A549 (cell line): ENCODE results near the gene TAF11L8. TPM values are rescaled to one million over a fixed set of nuclear protein-coding genes. Genes with fewer than 3 reads are reported as not detected.
"Not testable (repeated sequence)": the region's sequence is repeated elsewhere in the genome, so short reads cannot be mapped to it uniquely, and the experiment has no call there.

Experiments used
- ATAC-seq, 2 experiments: fragments of 200-7000 bp in 1 of 2; fragments of >200 bp in 1 of 2; cut with Nextera tagmentation in 1 of 2; cut with Tn5 transposase in 1 of 2; 3 replicates each; pipeline versions ENCODE4 v1.8.0 to v1.9.1; 2018 to 2020; ENCODE audit warnings: mild to moderate bottlenecking in 1 of 2, moderate library complexity in 1 of 2
- CTCF ChIA-PET: fragments of 300-600 bp; sonication (Branson Sonifier 250); formaldehyde crosslinking; extraction: SDS; loops from one replicate; lab custom pipeline; 2021; ENCODE audit warnings: antibody characterized with exemption, inconsistent platforms; lab: Yijun Ruan, JAX
- POLR2A ChIA-PET: fragments of 350-600 bp; formaldehyde crosslinking; extraction: SDS; loops from one replicate; lab custom pipeline; 2021; ENCODE audit warnings: antibody characterized with exemption, inconsistent platforms; lab: Yijun Ruan, JAX
- DNase-seq, 2 experiments: peaks; one replicate each; pipeline versions ENCODE4 v3.0.0 to v3.0.0-alpha.2; 2011 to 2016; ENCODE audit warnings: low read depth in 1 of 2, low spot score in 1 of 2
- FAIRE-seq: peaks from 2 replicates; lab custom pipeline; 2011; peaks lifted over from hg19 to GRCh38; lab: Jason Lieb, UNC
- H3K27ac ChIP-seq, 2 experiments: fragments of >200 bp; sonication (Bioruptor Twin); formaldehyde crosslinking; 3 replicates each; pipeline ENCODE4 v1.5.1; 2016 to 2017
- H3K4me1 ChIP-seq: fragments of >200 bp; sonication (Bioruptor Twin); formaldehyde crosslinking; 3 replicates; pipeline ENCODE4 v1.6.1; 2016
- H3K4me2 ChIP-seq: fragments of >200 bp; sonication (Bioruptor Twin); formaldehyde crosslinking; 3 replicates; pipeline ENCODE4 v1.6.1; 2016
- H3K4me3 ChIP-seq: fragments of >200 bp; sonication (Bioruptor Twin); formaldehyde crosslinking; 3 replicates; pipeline ENCODE4 v1.5.1; 2016
- H3K9me3 ChIP-seq: fragments of >200 bp; sonication (Bioruptor Twin); formaldehyde crosslinking; 3 replicates; pipeline ENCODE4 v1.6.1; 2016
- BCL3 ChIP-seq: fragments of >200 bp; sonication (Bioruptor Twin); formaldehyde crosslinking; IDR thresholded peaks from 3 replicates; pipeline ENCODE4 v1.6.1; 2016
- CHD4 ChIP-seq: fragments of 200-600 bp; sonication (generic); IDR thresholded peaks from 2 replicates; pipeline ENCODE4 v1.6.1; 2016; ENCODE audit warnings: antibody characterized with exemption, mild to moderate bottlenecking, borderline replicate concordance
- CTCF ChIP-seq: fragments of >200 bp; sonication (Bioruptor Twin); formaldehyde crosslinking; IDR thresholded peaks from 3 replicates; pipeline ENCODE4 v1.5.1; 2016
- E2F6 ChIP-seq: IDR thresholded peaks from 2 replicates; pipeline ENCODE4 v1.6.1; 2012; ENCODE audit warnings: low read depth, borderline replicate concordance
- EHF ChIP-seq: fragments of 250-450 bp; sonication (Bioruptor Pico); IDR thresholded peaks from 2 replicates; pipeline ENCODE4 v1.5.0; 2020; ENCODE audit warnings: mild to moderate bottlenecking
- EP300 ChIP-seq, 2 experiments: fragments of >200 bp; sonication (Bioruptor Twin); formaldehyde crosslinking; IDR thresholded peaks; 2 replicates in 1 of 2; 3 replicates in 1 of 2; pipeline ENCODE4 v1.6.1; 2016 to 2017
- FOSB ChIP-seq: fragments of 250-450 bp; sonication (Bioruptor Pico); IDR thresholded peaks from 2 replicates; pipeline ENCODE4 v1.5.0; 2020; ENCODE audit warnings: mild to moderate bottlenecking, moderate library complexity
- FOSL2 ChIP-seq, 2 experiments: fragments of 450-650 bp in 1 of 2; fragments of >200 bp in 1 of 2; sonication (Bioruptor Twin) in 1 of 2; formaldehyde crosslinking; IDR thresholded peaks; 2 replicates each; pipeline versions ENCODE4 v1.5.0 to v1.6.1; 2016 to 2020; ENCODE audit warnings: mild to moderate bottlenecking in 1 of 2, moderate library complexity in 1 of 2
- HDAC2 ChIP-seq: fragments of 200-600 bp; sonication (generic); IDR thresholded peaks from 2 replicates; pipeline ENCODE4 v1.6.1; 2016
- HEYL ChIP-seq: fragments of 250-450 bp; sonication (Bioruptor Pico); IDR thresholded peaks from 2 replicates; pipeline ENCODE4 v1.8.0; 2021; ENCODE audit warnings: mild to moderate bottlenecking, moderate library complexity
- HOXA7 ChIP-seq: fragments of 250-450 bp; sonication (Bioruptor Pico); IDR thresholded peaks from 2 replicates; pipeline ENCODE4 v1.5.0; 2020; ENCODE audit warnings: mild to moderate bottlenecking, moderate library complexity
- HOXB5 ChIP-seq: fragments of 250-450 bp; sonication (Bioruptor Pico); IDR thresholded peaks from 2 replicates; pipeline ENCODE4 v1.5.0; 2020; ENCODE audit warnings: mild to moderate bottlenecking, moderate library complexity
- JUN ChIP-seq, 2 experiments: fragments of >200 bp; sonication (Bioruptor Twin); formaldehyde crosslinking; IDR thresholded peaks; 2 replicates in 1 of 2; 3 replicates in 1 of 2; pipeline ENCODE4 v1.6.1; 2016 to 2017
- JUNB ChIP-seq: fragments of >200 bp; sonication (Bioruptor Twin); formaldehyde crosslinking; IDR thresholded peaks from 2 replicates; pipeline ENCODE4 v1.6.1; 2016
- NPAS2 ChIP-seq: fragments of 250-450 bp; sonication (Bioruptor Pico); IDR thresholded peaks from 2 replicates; pipeline ENCODE4 v1.8.0; 2022; ENCODE audit warnings: mild to moderate bottlenecking, moderate library complexity, borderline replicate concordance
- PHF8 ChIP-seq: fragments of 200-600 bp; sonication (generic); IDR thresholded peaks from 2 replicates; pipeline ENCODE4 v1.6.1; 2016; ENCODE audit warnings: low read depth, mild to moderate bottlenecking, antibody characterized with exemption, moderate library complexity, borderline replicate concordance
- RCOR1 ChIP-seq: fragments of 150-350 bp; IDR thresholded peaks from 2 replicates; pipeline ENCODE4 v1.6.1; 2014; ENCODE audit warnings: antibody characterized with exemption, low read length, low read depth
- REST ChIP-seq: fragments of 200-600 bp; sonication (generic); IDR thresholded peaks from 2 replicates; pipeline ENCODE4 v1.6.1; 2016; ENCODE audit warnings: antibody characterized with exemption, mild to moderate bottlenecking, moderate library complexity
- RNF2 ChIP-seq: fragments of 200-600 bp; sonication (generic); IDR thresholded peaks from 2 replicates; pipeline ENCODE4 v1.6.1; 2016; ENCODE audit warnings: low read depth, mild to moderate bottlenecking, antibody characterized with exemption, moderate library complexity, borderline replicate concordance
- SMC3 ChIP-seq: fragments of >200 bp; sonication (Bioruptor Twin); formaldehyde crosslinking; IDR thresholded peaks from 3 replicates; pipeline ENCODE4 v1.6.1; 2018; ENCODE audit warnings: inconsistent platforms
- SREBF2 ChIP-seq: fragments of 450-650 bp; IDR thresholded peaks from 2 replicates; pipeline ENCODE4 v1.6.1; 2014; ENCODE audit warnings: mild to moderate bottlenecking, moderate library complexity
- TP53 ChIP-seq: fragments of 250-450 bp; sonication (Bioruptor Pico); IDR thresholded peaks from 2 replicates; pipeline ENCODE4 v1.5.0; 2021; ENCODE audit warnings: mild to moderate bottlenecking, moderate library complexity
- ZSCAN20 ChIP-seq: fragments of 250-450 bp; sonication (Bioruptor Pico); IDR thresholded peaks from 2 replicates; pipeline ENCODE4 v1.8.0; 2022; ENCODE audit warnings: mild to moderate bottlenecking, moderate library complexity
- WGBS: methylation state at CpG from one replicate; pipeline ENCODE4 v1.1.6; 2017; ENCODE audit errors: missing lambda C conversion rate; 5-methylcytosine and 5-hydroxymethylcytosine counted together
- polyA minus RNA-seq: library from RNA; depleted of rRNA, polyadenylated mRNA; stranded (reverse); fragments of >200 nt; gene quantifications from 2 replicates; pipeline ENCODE4 v1.2.3, GENCODE V29; 2011; rRNA and poly(A)+ RNA removed
- polyA plus RNA-seq, 4 experiments: library from polyadenylated mRNA; depleted of rRNA in 3 of 4; stranded (reverse); fragments of >200 nt; fragmentation: RNase III in 1 of 4; extraction: RNeasy Plus Mini Kit Qiagen cat#74134 plus additional on column Dnase treatment in 1 of 4; gene quantifications; 2 replicates in 3 of 4; 3 replicates in 1 of 4; pipeline ENCODE4 v1.2.3, GENCODE V29; 2011 to 2017

TAF11L8 gene
- polyA plus RNA-seq (2011; rRNA removed) (not detected in 2 replicates), polyA plus RNA-seq (2017; fragmentation: RNase III; extraction: RNeasy Plus Mini Kit Qiagen cat#74134 plus additional on column Dnase treatment) (not detected in 3 replicates), polyA minus RNA-seq (not detected in 2 replicates)
- not detected in 2 replicates for polyA plus RNA-seq (2012; cell fraction: cytosol; rRNA removed)
- not detected in 2 replicates for polyA plus RNA-seq (2012; cell fraction: nucleus; rRNA removed)

- DNase-seq, ATAC-seq, FAIRE-seq, POLR2A ChIA-PET, CTCF ChIA-PET, H3K4me1 ChIP-seq, H3K9me3 ChIP-seq, H3K4me3 ChIP-seq, H3K27ac ChIP-seq, H3K4me2 ChIP-seq: not testable (repeated sequence)
- WGBS, result no CpG with 5 or more reads among the region's 16 CpGs
These were observed at the start of gene TAF11L8 for GRCh38 chr5:17590860-17591259. TAF11L8 (minus strand) TSS chr5:17590960.

GRCh38 chr5:17634160-17634559, 43.4 kb upstream of the TAF11L8 start, which contains the start of gene TAF11L14:
TAF11L14 (plus strand) TSS chr5:17634460.
- WGBS, result 57% methylated on average over 5 of the region's 5 CpGs
- ATAC-seq (no peak), FAIRE-seq (no peak), DNase-seq (no peak)
- Histone ChIP-seq H3K4me1 (no peaks in the 10 kb centered on the region), H3K4me3 (no peak within 1 kb of the TSS), H3K4me2 (no peak within 1 kb of the TSS), H3K9me3 (no peaks in the 10 kb centered on the region), H3K27ac (no peak within 1 kb of the TSS)
- POLR2A ChIA-PET, result no interaction called here
- TF ChIP-seq SREBF2 (no peak), EP300 (IDR thresholded peaks at IDR 0.05) (no peak), ZSCAN20 (no peak), REST (no peak), JUNB (no peak), SMC3 (no peak), E2F6 (no peak), TP53 (CRISPR knock-in tag) (no peak), HEYL (CRISPR knock-in tag) (no peak), HOXB5 (CRISPR knock-in tag) (no peak), HDAC2 (no peak), FOSL2 (IDR thresholded peaks at IDR 0.05) (no peak), FOSL2 (CRISPR knock-in tag; IDR thresholded peaks at IDR 0.05) (no peak), NPAS2 (CRISPR knock-in tag) (no peak), HOXA7 (no peak)
- TF ChIP-seq, all 56 proteins: peak for 0
- CTCF ChIA-PET, result interaction anchor here (0.9 to 1.1 kb wide), 3 partner anchors 13 to 435 kb away, joined by 3 to 4 read pairs (median 3); no protein-coding TSS in a partner anchor

- FAIRE-seq, ATAC-seq, H3K4me1 ChIP-seq, POLR2A ChIA-PET, H3K9me3 ChIP-seq, H3K4me2 ChIP-seq, DNase-seq, H3K27ac ChIP-seq, CTCF ChIA-PET, H3K4me3 ChIP-seq: not testable (repeated sequence)
- 75% methylated on average over 8 of the region's 12 CpGs for WGBS
These were observed 41.0 kb upstream of the TAF11L8 start, which contains the start of gene TAF11L13 for GRCh38 chr5:17631788-17632187. TAF11L13 (plus strand) TSS chr5:17632088.

GRCh38 chr5:17625686-17626085, 34.9 kb upstream of the TAF11L8 start:
- Histone ChIP-seq H3K4me1 (no peaks in the 10 kb centered on the region), H3K4me2 (no peak overlapping the region), H3K4me3 (no peak overlapping the region), H3K27ac (no peak overlapping the region), H3K9me3 (no peaks in the 10 kb centered on the region)
- FAIRE-seq (no peak), DNase-seq (no peak), ATAC-seq (no peak)
- CTCF ChIA-PET, result no interaction called here
- POLR2A ChIA-PET, result no interaction called here
- 85% methylated on average over 5 of the region's 11 CpGs for WGBS
- TF ChIP-seq PHF8, result no peak
- no peak for TF ChIP-seq FOSB (CRISPR knock-in tag)
- TF ChIP-seq JUN (IDR thresholded peaks at IDR 0.05), result no peak
- no peak for TF ChIP-seq HEYL (CRISPR knock-in tag)
- TF ChIP-seq CTCF, result no peak
- no peak for TF ChIP-seq CHD4
- no peak for TF ChIP-seq EHF (CRISPR knock-in tag)
- no peak for TF ChIP-seq RCOR1
- no peak for TF ChIP-seq RNF2
- TF ChIP-seq BCL3, result no peak
- no peak for TF ChIP-seq EP300 (IDR thresholded peaks at IDR 0.05)
